ENCODE results near the gene ING2. TPM values are rescaled to one million over a fixed set of nuclear protein-coding genes. Genes with fewer than 3 reads are reported as not detected.

The ING2 gene
- total and polyA plus RNA-seq, 11 donors, result 2.9 to 10.9 (median 5.4) TPM

DNA sequence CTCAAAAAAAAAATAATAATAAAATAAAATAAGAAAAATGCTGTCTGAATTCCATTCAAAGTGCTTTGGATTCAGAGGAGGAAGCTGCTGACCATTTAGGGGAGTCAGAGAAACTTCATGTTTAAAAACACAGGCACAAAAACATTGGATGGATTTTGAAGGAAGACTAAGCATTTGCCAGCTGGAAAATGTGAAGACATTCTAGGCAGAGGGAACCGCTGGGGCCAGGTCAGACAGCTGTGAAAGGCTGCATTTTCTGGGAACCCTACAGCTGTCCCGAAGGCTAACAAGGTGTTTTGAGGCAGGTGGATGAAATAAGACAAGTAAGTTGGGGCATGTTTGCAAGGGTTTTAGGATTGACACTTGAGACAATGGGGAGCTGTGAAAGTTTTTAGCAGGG lies 38.6 kb downstream of the ING2 start:
- no peaks in the 10 kb centered on the region for H3K4me1 ChIP-seq
- no peak for DNase-seq
- peaks cover 0 to 9% (median 0%) of the 10 kb centered on the region in 9 donors for H3K27me3 ChIP-seq
- TF ChIP-seq POLR2A (IDR thresholded peaks at IDR 0.05), result no peak
- TF ChIP-seq, protein P1, sequence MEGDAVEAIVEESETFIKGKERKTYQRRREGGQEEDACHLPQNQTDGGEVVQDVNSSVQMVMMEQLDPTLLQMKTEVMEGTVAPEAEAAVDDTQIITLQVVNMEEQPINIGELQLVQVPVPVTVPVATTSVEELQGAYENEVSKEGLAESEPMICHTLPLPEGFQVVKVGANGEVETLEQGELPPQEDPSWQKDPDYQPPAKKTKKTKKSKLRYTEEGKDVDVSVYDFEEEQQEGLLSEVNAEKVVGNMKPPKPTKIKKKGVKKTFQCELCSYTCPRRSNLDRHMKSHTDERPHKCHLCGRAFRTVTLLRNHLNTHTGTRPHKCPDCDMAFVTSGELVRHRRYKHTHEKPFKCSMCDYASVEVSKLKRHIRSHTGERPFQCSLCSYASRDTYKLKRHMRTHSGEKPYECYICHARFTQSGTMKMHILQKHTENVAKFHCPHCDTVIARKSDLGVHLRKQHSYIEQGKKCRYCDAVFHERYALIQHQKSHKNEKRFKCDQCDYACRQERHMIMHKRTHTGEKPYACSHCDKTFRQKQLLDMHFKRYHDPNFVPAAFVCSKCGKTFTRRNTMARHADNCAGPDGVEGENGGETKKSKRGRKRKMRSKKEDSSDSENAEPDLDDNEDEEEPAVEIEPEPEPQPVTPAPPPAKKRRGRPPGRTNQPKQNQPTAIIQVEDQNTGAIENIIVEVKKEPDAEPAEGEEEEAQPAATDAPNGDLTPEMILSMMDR (IDR thresholded peaks at IDR 0.05), result no peak
- H3K4me3 ChIP-seq, result no peak overlapping the region
- ATAC-seq, result no peak
- WGBS, 4 donors, result 66 to 85% (median 77%) methylated on average over 2 of the region's 2 CpGs
- no peaks in the 10 kb centered on the region for H3K36me3 ChIP-seq
- H3K9me3 ChIP-seq, result peaks cover 0 to 9% (median 0%) of the 10 kb centered on the region in 12 donors
- no peak overlapping the region for H3K27ac ChIP-seq
- intact Hi-C loops (cut with DNase I), result no loop called here

DNA sequence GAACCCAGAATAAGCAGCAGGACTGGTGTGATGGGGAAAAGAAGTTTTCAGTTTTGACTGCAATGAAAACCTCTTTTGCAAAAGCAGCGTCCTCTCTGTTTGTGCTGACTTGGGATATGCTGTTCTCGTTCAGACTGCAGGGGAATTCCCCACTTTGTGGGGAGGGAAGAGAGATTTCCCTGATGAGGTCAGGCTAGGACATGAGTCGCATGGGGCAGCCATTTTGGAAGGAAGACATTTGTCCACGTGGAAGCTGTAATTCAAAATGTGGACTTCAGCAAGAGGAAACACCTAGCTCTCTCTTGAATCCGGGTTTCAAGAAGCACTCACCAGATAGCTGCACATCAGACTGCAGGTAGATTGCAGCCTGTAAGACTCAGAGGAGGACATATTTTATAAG lies 39.3 kb downstream of the ING2 start:
- DNase-seq (no peak), ATAC-seq (no peak)
- WGBS, 4 donors, result 73 to 84% (median 76%) methylated on average over 5 of the region's 5 CpGs
- Histone ChIP-seq H3K27me3 (peaks cover 0 to 9% (median 0%) of the 10 kb centered on the region in 9 donors), H3K36me3 (no peaks in the 10 kb centered on the region), H3K27ac (no peak overlapping the region), H3K9me3 (peaks cover 0 to 9% (median 0%) of the 10 kb centered on the region in 12 donors), H3K4me3 (no peak overlapping the region), H3K4me1 (no peaks in the 10 kb centered on the region)
- TF ChIP-seq POLR2A (IDR thresholded peaks at IDR 0.05), result no peak
- TF ChIP-seq, protein P1 (IDR thresholded peaks at IDR 0.05), result no peak
- intact Hi-C loops (cut with DNase I), result no loop called here

DNA sequence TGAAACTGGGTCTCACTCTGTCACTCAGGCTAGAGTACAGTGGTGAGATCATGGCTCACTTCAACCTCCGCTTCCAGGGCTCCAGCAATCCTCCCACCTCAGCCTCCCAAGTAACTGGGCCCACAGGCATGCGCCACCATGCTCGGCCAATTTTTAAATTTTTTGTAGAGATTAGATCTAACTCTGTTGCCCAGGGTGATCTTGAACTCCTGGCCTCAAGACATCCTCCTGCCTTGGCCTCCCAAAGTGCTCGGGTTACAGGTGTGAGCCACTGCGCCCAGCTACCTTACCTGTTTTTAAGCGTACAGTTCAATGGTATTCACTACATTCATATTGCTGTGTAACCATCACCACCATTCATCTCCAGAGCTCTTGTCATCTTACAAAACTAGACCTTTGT lies 41.5 kb downstream of the ING2 start:
- no peaks in the 10 kb centered on the region for H3K4me1 ChIP-seq
- no peak overlapping the region for H3K27ac ChIP-seq
- 85 to 94% (median 93%) methylated on average over 6 of the region's 6 CpGs for WGBS, 4 donors
- H3K4me3 ChIP-seq, result no peak overlapping the region
- no peak for TF ChIP-seq POLR2A (IDR thresholded peaks at IDR 0.05)
- TF ChIP-seq, protein P1 (IDR thresholded peaks at IDR 0.05), result no peak
- H3K9me3 ChIP-seq, result peaks cover 0 to 9% (median 0%) of the 10 kb centered on the region in 12 donors
- intact Hi-C loops (cut with DNase I), result no loop called here
- H3K36me3 ChIP-seq, result no peaks in the 10 kb centered on the region
- ATAC-seq, result no peak
- DNase-seq, result no peak
- H3K27me3 ChIP-seq, result peaks cover 0 to 9% (median 0%) of the 10 kb centered on the region in 9 donors

DNA sequence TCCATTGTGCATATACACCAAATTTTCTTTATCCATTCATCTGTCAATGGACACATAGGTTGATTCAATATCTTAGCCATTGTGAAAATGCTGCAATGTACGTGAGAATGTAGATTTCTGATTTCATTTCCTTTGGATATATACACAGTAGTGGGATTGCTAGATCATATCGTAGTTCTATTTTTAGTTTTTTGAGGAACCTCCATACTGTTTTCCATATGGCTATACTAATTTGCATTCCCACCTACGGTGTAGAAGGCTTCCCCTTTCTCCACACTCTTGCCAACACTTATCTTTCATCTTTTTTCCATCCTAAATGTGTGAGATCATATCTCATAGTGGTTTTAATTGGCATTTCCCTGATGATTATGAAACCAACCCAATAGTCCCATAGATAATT lies 43.4 kb downstream of the ING2 start:
- intact Hi-C loops (cut with DNase I), result no loop called here
- Histone ChIP-seq H3K36me3 (no peaks in the 10 kb centered on the region), H3K27me3 (peaks cover 0 to 6% (median 0%) of the 10 kb centered on the region in 9 donors), H3K4me3 (no peak overlapping the region), H3K9me3 (peaks cover 0 to 9% (median 0%) of the 10 kb centered on the region in 12 donors), H3K4me1 (no peaks in the 10 kb centered on the region), H3K27ac (no peak overlapping the region)
- TF ChIP-seq POLR2A (IDR thresholded peaks at IDR 0.05), result no peak
- TF ChIP-seq, protein P1 (IDR thresholded peaks at IDR 0.05), result no peak
- ATAC-seq (no peak), DNase-seq (no peak)
- 64 to 80% (median 76%) methylated on average over 3 of the region's 3 CpGs for WGBS, 4 donors
